Astrocyte (in vitro differentiated cells and primary cell): Measurements from ENCODE around the gene BPIFA2. TPM values are rescaled to one million over a fixed set of nuclear protein-coding genes. Genes with fewer than 3 reads are reported as not detected.

Source experiments
- DNase-seq: peaks from one replicate; pipeline ENCODE4 v3.0.0-alpha.2; 2010; ENCODE audit warnings: low read depth
- FAIRE-seq: peaks from 2 replicates; lab custom pipeline; 2011; peaks lifted over from hg19 to GRCh38; lab: Jason Lieb, UNC
- H2AFZ ChIP-seq: 2 replicates; pipeline ENCODE4 v1.6.0; 2012; ENCODE audit warnings: low read depth, low read length, inconsistent platforms
- H3K27ac ChIP-seq: 2 replicates; pipeline ENCODE4 v1.5.1; 2011; ENCODE audit warnings: low read depth, low read length, inconsistent platforms
- H3K27me3 ChIP-seq: 2 replicates; pipeline ENCODE4 v1.6.0; 2011; ENCODE audit warnings: low read length, inconsistent platforms; ENCODE audit not compliant: insufficient read depth
- H3K36me3 ChIP-seq: 2 replicates; pipeline ENCODE4 v1.5.1; 2011; ENCODE audit warnings: low read length, inconsistent platforms; ENCODE audit not compliant: insufficient read depth
- H3K4me1 ChIP-seq: 2 replicates; pipeline ENCODE4 v1.5.1; 2011; ENCODE audit warnings: low read length, inconsistent platforms; ENCODE audit not compliant: insufficient read depth
- H3K4me2 ChIP-seq: 2 replicates; pipeline ENCODE4 v1.6.0; 2012; ENCODE audit warnings: low read length, inconsistent platforms
- H3K4me3 ChIP-seq: 2 replicates; pipeline ENCODE4 v1.5.1; 2011; ENCODE audit warnings: low read depth, mild to moderate bottlenecking, low read length, inconsistent platforms; ENCODE audit not compliant: insufficient read depth
- H3K79me2 ChIP-seq: 2 replicates; pipeline ENCODE4 v1.6.0; 2012; ENCODE audit warnings: mild to moderate bottlenecking, low read length, inconsistent platforms; ENCODE audit not compliant: insufficient read depth
- H3K9ac ChIP-seq: 2 replicates; pipeline ENCODE4 v1.6.0; 2012; ENCODE audit warnings: mild to moderate bottlenecking, low read length, inconsistent platforms
- H3K9me3 ChIP-seq: 2 replicates; pipeline ENCODE4 v1.5.1; 2012; ENCODE audit warnings: low read depth, mild to moderate bottlenecking, low read length, inconsistent platforms; ENCODE audit not compliant: insufficient read depth
- H4K20me1 ChIP-seq: 2 replicates; pipeline ENCODE4 v1.6.0; 2012; ENCODE audit warnings: low read length, inconsistent platforms; ENCODE audit not compliant: insufficient read depth
- H3K27ac Mint-ChIP-seq: one replicate; pipeline ENCODE4 v1.8.0; 2021; ENCODE audit warnings: mild to moderate bottlenecking, mixed read lengths; ENCODE audit not compliant: unreplicated experiment
- H3K27me3 Mint-ChIP-seq: one replicate; pipeline ENCODE4 v1.8.0; 2021; ENCODE audit warnings: low read depth, mixed read lengths; ENCODE audit not compliant: unreplicated experiment
- H3K36me3 Mint-ChIP-seq: one replicate; pipeline ENCODE4 v1.8.0; 2021; ENCODE audit warnings: low read depth, mixed read lengths; ENCODE audit not compliant: unreplicated experiment
- H3K4me1 Mint-ChIP-seq: one replicate; pipeline ENCODE4 v1.8.0; 2021; ENCODE audit warnings: low read depth, mixed read lengths; ENCODE audit not compliant: unreplicated experiment
- H3K4me3 Mint-ChIP-seq: one replicate; pipeline ENCODE4 v1.8.0; 2021; ENCODE audit warnings: mild to moderate bottlenecking, moderate library complexity, mixed read lengths; ENCODE audit not compliant: unreplicated experiment
- H3K9me3 Mint-ChIP-seq: one replicate; pipeline ENCODE4 v1.8.0; 2021; ENCODE audit warnings: mild to moderate bottlenecking, mixed read lengths; ENCODE audit not compliant: unreplicated experiment
- EZH2 ChIP-seq: IDR thresholded peaks from 2 replicates; pipeline ENCODE4 v1.6.1; 2012; ENCODE audit warnings: mild to moderate bottlenecking, low read length, inconsistent platforms; ENCODE audit not compliant: insufficient read depth
- total RNA-seq: library from RNA; stranded (reverse); gene quantifications from 2 replicates; pipeline ENCODE4 v1.2.1, GENCODE V29; 2021
- TF ChIP-seq, protein P1 (sequence below): IDR thresholded peaks from 2 replicates; pipeline ENCODE4 v1.5.1; 2011; ENCODE audit warnings: low read depth, mild to moderate bottlenecking, inconsistent platforms, low read length, moderate library complexity; ENCODE audit not compliant: insufficient read depth

The BPIFA2 gene
- total RNA-seq, 1 donor from 2014 or later = not detected

DNA sequence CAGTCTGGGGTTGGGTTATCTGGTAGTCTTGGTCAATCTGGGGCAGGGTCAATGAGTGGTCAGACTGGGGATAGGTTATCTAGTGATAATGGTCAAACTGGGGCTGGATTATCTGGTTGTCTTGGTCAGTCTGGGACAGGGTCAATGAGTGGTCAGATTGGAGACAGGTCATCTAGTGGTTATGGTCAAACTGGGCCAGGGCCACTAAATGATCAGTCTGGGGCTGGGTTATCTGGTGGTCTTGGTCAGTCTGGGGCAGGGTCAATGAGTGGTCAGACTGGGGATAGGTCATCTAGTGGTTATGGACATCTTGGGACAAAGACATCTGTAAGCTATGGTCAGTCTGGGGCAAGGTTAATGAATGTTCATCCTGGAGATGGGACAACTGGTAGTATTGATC, 28.5 kb upstream of the BPIFA2 start:
- Histone ChIP-seq H3K27me3 (no peaks in the 10 kb centered on the region), H3K4me3 (no peak overlapping the region), H3K27ac (no peak overlapping the region), H3K36me3 (no peaks in the 10 kb centered on the region), H3K4me2 (no peak overlapping the region), H3K79me2 (no peaks in the 10 kb centered on the region), H3K9ac (no peak overlapping the region), H4K20me1 (no peaks in the 10 kb centered on the region), H3K4me1 (no peaks in the 10 kb centered on the region), H3K9me3 (peaks cover 3% of the 10 kb centered on the region), H2AFZ (no peak overlapping the region)
- H3K27ac Mint-ChIP-seq = no peak overlapping the region
- TF ChIP-seq, protein P1, sequence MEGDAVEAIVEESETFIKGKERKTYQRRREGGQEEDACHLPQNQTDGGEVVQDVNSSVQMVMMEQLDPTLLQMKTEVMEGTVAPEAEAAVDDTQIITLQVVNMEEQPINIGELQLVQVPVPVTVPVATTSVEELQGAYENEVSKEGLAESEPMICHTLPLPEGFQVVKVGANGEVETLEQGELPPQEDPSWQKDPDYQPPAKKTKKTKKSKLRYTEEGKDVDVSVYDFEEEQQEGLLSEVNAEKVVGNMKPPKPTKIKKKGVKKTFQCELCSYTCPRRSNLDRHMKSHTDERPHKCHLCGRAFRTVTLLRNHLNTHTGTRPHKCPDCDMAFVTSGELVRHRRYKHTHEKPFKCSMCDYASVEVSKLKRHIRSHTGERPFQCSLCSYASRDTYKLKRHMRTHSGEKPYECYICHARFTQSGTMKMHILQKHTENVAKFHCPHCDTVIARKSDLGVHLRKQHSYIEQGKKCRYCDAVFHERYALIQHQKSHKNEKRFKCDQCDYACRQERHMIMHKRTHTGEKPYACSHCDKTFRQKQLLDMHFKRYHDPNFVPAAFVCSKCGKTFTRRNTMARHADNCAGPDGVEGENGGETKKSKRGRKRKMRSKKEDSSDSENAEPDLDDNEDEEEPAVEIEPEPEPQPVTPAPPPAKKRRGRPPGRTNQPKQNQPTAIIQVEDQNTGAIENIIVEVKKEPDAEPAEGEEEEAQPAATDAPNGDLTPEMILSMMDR = no peak
- no peak for TF ChIP-seq EZH2
- DNase-seq (no peak), FAIRE-seq (no peak)
- H3K9me3 Mint-ChIP-seq = peaks cover 10% of the 10 kb centered on the region
- no peaks in the 10 kb centered on the region for H3K36me3 Mint-ChIP-seq
- no peaks in the 10 kb centered on the region for H3K4me1 Mint-ChIP-seq
- H3K27me3 Mint-ChIP-seq = peaks cover 23% of the 10 kb centered on the region
- H3K4me3 Mint-ChIP-seq = no peak overlapping the region

DNA sequence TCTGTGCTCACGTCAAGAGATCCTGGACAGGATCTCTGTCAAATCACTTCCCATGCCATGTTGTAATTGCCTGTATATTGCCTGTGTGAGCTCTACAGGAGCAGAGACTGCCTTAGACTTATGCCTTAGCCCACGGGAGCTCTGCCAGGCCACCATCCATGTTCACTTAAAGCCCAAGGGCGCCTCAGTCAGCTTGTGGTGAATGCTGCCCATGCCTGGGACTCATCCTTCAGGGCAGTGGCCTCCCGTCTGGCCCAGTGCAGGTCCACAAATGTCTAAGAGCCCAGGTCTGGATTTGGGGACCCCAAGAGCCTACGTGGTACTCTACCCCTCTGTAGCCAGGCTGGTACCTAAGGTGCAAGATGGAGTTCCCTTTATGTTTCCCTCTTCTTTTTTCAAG, 22.4 kb upstream of the BPIFA2 start:
- H3K79me2 ChIP-seq = no peaks in the 10 kb centered on the region
- no peaks in the 10 kb centered on the region for H3K4me1 ChIP-seq
- no peaks in the 10 kb centered on the region for H4K20me1 ChIP-seq
- H3K27me3 ChIP-seq = no peaks in the 10 kb centered on the region
- H3K4me2 ChIP-seq = no peak overlapping the region
- peaks cover 5% of the 10 kb centered on the region for H3K9me3 Mint-ChIP-seq
- no peak overlapping the region for H3K27ac Mint-ChIP-seq
- H3K27me3 Mint-ChIP-seq = peaks cover 30% of the 10 kb centered on the region
- no peak overlapping the region for H3K9ac ChIP-seq
- no peak overlapping the region for H3K27ac ChIP-seq
- H3K4me1 Mint-ChIP-seq = no peaks in the 10 kb centered on the region
- TF ChIP-seq, protein P1 = no peak
- no peak for TF ChIP-seq EZH2
- H3K36me3 ChIP-seq = no peaks in the 10 kb centered on the region
- H2AFZ ChIP-seq = no peak overlapping the region
- DNase-seq (no peak), FAIRE-seq (no peak)
- H3K36me3 Mint-ChIP-seq = no peaks in the 10 kb centered on the region
- no peaks in the 10 kb centered on the region for H3K9me3 ChIP-seq
- H3K4me3 ChIP-seq = no peak overlapping the region
- H3K4me3 Mint-ChIP-seq = no peak overlapping the region

GRCh38 chr20:33147299-33147698, 20.7 kb upstream of the BPIFA2 start:
- H3K4me1 ChIP-seq = no peaks in the 10 kb centered on the region
- no peak overlapping the region for H3K9ac ChIP-seq
- no peaks in the 10 kb centered on the region for H3K36me3 ChIP-seq
- Mint-ChIP-seq H3K4me1 (no peaks in the 10 kb centered on the region), H3K27ac (no peak overlapping the region), H3K36me3 (no peaks in the 10 kb centered on the region), H3K27me3 (peaks cover 34% of the 10 kb centered on the region), H3K9me3 (peaks cover 5% of the 10 kb centered on the region), H3K4me3 (no peak overlapping the region)
- no peak overlapping the region for H2AFZ ChIP-seq
- no peaks in the 10 kb centered on the region for H3K27me3 ChIP-seq
- DNase-seq = no peak
- no peaks in the 10 kb centered on the region for H3K9me3 ChIP-seq
- no peaks in the 10 kb centered on the region for H4K20me1 ChIP-seq
- no peak overlapping the region for H3K27ac ChIP-seq
- no peak overlapping the region for H3K4me2 ChIP-seq
- FAIRE-seq = no peak
- no peaks in the 10 kb centered on the region for H3K79me2 ChIP-seq
- no peak overlapping the region for H3K4me3 ChIP-seq
- TF ChIP-seq EZH2 = no peak
- TF ChIP-seq, protein P1 = no peak
